SH-SY5Y (cell line): Measurements from ENCODE around the gene TMEM123.

Experiments
- GATA2 ChIP-seq: IDR thresholded peaks from 2 replicates; pipeline ENCODE4 v1.6.1; 2011; ENCODE audit warnings: mild to moderate bottlenecking, low read depth, low read length
- GATA3 ChIP-seq: IDR thresholded peaks from 2 replicates; pipeline ENCODE4 v1.6.1; 2011; ENCODE audit warnings: low read depth, mild to moderate bottlenecking, low read length, moderate library complexity

The TMEM123 gene

DNA sequence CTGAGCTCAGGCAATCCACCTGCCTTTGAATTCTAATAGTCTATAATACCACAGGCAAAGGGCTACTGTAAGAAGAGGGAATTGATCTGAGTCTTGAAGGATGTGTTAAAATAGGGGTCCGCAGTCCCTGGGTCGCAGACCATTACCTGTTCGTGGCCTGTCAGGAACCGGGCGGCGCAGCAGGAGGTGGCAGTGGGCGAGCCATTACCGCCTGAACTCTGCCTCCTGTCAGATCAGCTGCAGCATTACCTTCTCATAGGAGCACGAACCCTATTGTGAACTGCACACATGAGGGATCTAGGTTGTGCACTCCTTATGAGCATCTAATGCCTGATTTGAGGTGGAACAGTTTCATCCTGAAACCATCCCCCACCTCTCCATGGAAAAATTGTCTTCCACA is 11.5 kb upstream of the TMEM123 start:
- TF ChIP-seq GATA2 (no peak), GATA3 (no peak)

DNA sequence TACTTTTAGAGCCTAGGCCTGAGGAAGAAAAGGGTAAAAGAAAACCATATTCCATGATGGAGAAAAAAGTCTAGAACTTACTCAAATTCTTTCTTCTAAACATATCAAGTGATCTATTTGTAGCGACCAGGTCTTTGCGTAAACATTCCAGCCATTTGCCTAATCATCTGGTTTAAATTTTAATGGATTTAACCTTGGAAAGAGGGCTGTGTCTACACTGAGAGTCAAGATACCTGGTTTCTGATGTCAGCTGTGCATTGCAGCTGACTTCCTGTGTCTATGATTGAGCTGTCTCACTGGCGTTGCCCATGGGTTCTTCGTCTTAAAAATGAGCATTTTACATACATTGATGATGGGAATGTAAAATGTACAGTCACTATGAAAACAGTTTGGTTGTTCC is 10.0 kb upstream of the TMEM123 start:
- TF ChIP-seq GATA3, result no peak
- TF ChIP-seq GATA2, result no peak

DNA sequence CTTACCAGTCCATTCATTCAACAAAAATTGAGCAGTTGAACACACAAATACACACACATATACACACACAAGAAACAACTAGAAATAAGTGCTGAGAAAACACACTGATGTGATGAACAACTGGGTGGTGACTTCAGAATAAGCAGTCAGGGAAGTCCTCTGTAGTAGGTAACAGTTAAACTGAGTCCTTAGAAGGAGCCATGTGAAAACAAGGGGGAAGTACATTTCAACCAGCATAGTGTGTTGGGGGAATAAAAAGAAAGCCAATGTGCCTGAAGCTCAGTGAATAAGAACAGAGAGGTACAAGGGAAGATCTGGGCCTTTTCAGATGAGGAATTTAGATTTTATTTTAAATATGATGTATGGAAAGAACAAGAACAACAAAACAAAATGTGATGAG is 6.8 kb upstream of the TMEM123 start:
- TF ChIP-seq GATA2, result no peak
- no peak for TF ChIP-seq GATA3

DNA sequence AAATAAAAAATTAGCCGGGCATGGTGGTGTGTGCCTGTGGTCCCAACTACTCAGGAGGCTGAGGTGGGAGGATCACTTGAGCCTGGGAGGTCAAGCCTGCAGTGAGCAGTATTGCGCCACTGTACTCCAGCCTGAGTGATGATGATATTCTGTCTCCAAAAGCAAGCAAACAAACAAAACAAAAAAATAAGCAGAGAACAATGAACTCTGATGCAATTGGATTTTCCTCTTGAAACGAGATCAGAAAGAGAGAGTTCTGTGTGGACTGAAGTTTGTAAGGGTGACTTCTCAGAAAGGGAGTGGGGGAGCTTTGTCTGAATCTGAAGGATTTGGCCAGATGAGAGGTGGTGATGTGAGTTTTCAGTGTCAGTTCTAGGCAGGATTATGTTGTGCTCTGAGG is 6.0 kb upstream of the TMEM123 start:
- no peak for TF ChIP-seq GATA2
- TF ChIP-seq GATA3, result no peak

DNA sequence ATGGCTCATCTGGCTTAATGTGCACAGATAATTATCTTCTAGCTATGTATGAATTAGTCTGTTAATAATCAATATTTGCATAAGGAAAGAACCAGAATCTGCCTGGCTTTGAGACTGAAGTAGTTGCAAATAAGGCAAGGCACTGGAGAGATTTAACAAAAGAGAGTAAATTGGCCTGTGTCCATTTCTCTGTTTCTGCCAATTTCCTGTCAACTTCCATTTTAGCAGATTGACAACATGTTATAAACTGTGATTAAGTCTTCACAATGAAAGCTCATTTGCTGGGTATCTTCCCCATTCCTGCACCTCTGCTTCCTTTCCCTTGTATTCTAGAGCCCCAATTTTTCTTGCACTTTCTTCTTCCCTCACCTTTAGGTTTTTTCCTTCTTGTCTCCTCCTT is 5.3 kb upstream of the TMEM123 start:
- TF ChIP-seq GATA2 (no peak), GATA3 (no peak)

DNA sequence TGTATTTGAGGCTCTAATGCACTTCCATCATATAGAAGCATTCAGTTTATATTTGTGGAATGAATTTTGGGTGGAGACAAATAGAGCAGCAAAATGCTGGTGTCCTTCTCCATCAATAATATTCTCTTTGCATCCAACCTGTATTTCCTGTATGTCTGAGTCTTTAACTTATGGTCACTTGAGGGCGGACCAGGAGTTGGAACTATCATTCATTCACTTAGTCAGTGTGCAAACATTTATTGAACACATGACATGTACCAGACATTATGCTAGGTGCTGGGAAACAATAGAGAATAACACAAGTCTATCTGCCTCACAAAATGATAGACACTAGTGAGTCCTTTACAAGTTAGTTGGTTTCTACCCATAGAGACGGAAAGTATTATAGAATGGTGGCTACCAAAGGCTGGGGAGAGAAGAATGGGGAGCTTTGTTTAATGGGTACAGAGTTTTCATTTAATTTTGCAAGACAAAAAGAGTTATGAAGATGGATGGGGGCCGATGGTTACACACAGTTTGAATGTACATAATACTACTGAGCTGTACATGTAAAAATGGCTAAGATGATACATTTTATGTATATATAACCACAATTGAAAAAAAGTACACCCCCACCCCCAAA is 4.6 kb upstream of the TMEM123 start:
- TF ChIP-seq GATA3 (no peak), GATA2 (no peak)

DNA sequence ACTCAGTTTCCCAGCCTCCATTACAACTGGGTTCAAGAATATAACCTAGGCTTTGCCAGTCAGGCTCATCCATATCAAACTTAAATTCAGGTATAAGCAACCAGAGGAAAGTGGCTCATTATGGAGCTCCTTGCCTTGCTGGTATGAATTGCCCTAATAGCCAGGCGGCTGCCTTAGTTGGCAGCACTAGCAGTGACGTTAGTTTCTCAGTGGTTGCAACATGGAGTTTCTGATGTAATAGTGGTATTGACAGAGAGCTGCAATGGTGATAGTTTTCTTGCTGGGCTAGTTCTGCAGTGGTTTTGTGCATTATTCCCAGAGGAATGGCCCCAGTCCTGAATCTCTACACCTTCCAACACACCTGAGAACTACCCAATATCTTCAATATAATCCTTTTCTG is 3.8 kb upstream of the TMEM123 start:
- TF ChIP-seq GATA3, result no peak
- TF ChIP-seq GATA2, result no peak

DNA sequence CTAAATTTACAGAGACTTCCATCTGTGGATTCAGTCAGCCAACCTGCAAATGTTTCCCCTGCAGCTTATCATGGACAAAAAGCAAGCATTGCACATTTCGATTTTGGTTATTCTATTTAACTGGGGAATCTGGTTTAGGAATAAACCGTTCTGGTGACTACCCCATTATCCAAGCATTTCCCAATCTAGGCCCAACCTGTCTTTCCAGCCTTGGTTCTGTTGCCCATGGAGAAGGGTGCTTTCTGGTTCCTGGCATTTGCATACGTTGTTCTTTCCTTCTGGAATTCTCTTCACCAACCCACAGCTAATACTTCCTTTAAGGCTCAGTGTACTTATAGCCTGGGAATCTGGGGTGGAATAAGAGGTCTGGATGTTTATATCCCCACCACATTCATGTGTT is 1.4 kb upstream of the TMEM123 start:
- TF ChIP-seq GATA3 (no peak), GATA2 (no peak)

DNA sequence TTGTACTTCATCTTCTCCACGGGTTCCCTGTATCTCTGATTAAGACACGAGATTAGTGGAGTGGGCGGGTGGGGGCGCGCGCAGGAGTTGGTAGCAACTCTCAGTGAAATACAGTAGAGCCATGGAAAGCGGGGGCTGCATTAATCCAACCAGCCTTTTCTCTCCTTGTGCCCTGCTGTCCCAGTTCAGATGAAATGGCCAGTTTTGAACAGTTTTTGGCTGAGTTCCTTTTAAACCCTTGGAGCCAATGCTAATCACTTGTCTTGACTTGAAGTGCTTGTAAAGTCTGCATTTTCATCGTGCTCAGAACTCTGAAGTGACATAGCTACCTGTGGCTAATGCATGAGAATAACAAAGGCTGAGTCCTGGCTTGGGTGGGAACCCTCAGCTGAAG is 734 bp upstream of the TMEM123 start:
- TF ChIP-seq GATA3 (no peak), GATA2 (peak; percentile 17; the same call in 1 of the 2 replicates)

DNA sequence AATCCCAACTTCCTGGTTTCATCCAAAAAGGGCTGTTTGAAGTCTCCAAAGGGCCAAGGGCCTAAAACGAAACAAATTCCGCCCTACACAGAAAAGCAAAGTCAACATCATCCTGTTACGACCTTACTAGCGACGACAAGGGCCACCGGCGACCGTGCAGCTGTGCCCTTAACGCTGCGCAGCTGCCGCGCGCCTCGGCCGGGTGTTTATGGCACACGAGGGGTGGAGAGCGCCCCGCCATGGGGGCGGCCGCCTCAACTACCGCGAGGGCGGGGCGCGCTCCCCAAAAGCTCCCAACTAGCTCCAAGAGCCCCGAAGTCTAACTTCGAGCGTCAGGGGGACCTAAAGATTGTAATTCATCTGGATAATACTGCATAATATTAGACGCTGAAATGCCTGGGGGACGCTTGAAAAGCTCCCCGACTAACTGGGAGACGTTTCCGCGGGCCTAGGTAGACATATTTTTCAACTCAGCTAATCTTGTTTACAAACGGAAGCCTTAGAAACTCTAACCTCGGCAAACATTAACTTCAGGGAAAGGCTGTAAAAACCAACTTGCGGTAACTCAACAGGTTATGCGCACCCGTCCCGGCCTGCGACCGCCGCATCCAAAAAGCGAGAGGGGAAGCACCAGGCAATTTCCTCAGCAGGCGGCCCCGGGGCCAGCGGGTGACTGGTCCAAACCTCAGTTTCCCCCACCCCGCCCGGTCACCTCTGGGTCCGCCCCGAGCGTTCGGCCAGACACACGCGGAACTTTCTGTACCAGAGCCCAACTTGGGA is 694 bp downstream of the TMEM123 start:
- TF ChIP-seq GATA2, result no peak
- no peak for TF ChIP-seq GATA3

DNA sequence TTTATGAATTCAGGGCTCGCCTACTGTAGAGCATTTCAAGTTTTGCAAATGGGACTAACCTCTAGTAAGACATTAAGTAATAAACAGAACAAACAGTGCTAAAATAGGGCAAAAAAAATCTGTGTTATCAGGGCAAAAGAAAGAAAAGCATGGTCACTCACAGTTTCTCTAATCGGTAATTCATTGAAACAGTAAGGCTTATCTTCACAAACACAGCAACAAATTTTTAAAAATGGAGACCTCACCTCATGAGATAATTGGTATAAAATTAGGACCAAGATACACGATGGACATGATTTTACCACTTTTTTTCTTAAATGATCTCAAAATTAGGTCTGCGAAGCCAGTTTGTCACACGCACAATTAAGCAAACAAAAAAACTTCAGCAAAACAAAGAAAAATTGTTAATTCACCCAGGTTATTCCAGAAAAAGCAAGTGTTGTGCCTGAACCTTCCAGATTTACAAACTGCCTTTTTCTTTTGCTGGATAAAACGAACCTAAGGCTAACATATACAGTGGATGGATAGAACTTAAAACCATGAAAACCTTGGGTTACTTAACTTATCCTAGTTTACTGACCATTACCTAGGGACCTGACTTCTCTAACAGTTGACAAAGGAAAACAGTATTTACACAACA is 1.4 kb downstream of the TMEM123 start:
- TF ChIP-seq GATA2 (no peak), GATA3 (no peak)

DNA sequence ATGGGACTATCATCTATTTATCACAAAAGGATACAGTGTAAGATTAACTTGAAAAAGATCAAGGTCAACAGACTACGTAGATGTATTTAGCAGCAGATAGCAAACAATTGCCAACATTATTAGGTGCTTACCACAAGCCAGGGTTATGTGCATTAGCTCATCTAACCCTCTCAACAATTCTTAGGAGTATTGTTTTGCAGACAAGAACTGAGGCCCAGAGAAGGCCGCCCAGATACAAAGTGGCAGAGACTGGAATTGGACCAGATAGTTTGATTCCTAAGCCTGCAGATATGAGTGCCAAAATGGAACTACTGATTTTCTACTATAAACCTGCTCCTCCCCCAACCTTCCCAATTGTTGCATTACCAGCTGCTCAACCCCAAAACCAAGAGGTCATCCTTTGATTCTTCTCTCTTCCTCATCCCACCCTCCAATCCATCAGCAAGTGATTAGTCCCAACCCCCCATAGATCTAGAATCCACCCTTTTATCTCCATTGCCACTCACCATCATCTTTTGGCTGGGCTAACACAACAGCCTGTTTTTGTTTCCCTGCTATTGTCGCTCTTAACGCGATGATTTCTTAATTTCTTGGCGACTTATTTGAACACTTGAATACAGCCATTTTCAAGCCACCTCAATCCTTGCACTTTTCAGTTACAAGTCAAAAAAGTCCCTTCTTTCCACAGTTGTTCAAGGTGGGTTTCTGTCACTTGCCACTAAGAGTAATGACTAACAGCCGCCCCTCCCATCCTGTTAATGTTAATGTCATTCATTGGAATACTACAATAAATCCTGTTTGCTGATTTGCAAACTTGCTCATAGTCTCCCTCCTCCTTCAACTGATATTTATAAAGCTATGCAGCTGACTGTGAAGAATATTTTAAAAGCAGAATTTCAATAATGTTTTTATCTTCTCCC is 2.7 kb downstream of the TMEM123 start:
- no peak for TF ChIP-seq GATA3
- no peak for TF ChIP-seq GATA2

DNA sequence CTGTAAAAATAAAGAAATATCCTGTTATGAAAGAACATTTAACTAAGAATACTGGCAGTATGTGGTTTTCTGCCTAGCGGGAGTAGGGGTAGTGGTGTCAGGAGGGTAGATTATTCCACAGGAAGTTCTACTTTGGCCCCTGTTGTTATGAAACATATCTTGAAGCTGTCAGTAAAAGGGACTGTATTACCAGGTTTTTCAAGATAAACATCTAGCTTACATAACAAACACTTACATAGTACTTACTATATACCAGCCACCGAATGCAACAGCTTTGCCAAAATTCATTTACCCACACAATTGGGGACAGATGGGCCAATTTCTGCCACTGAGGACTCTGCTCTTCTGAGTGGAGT is 3.7 kb downstream of the TMEM123 start:
- no peak for TF ChIP-seq GATA3
- no peak for TF ChIP-seq GATA2
